Karpas-422 (cell line): Measurements from ENCODE around the gene EPG5. TPM values are rescaled to one million over a fixed set of nuclear protein-coding genes. Genes with fewer than 3 reads are reported as not detected.
"Not testable (repeated sequence)": the region's sequence is repeated elsewhere in the genome, so short reads cannot be mapped to it uniquely, and the experiment has no call there.

Experiments
- DNase-seq: peaks from one replicate; pipeline ENCODE4 v3.0.0-alpha.2; 2015
- H2AFZ ChIP-seq: fragments of 200-600 bp; sonication (generic); 2 replicates; pipeline ENCODE4 v1.6.1; 2014; ENCODE audit warnings: antibody characterized with exemption, low read length, mixed read lengths
- H3K27ac ChIP-seq: fragments of 200-600 bp; sonication (generic); 2 replicates; pipeline ENCODE4 v1.5.1; 2014; ENCODE audit warnings: mild to moderate bottlenecking, low read length, moderate library complexity
- H3K27me3 ChIP-seq: fragments of 200-600 bp; sonication (generic); 2 replicates; pipeline ENCODE4 v1.6.1; 2014; ENCODE audit warnings: low read length, mixed read lengths
- H3K36me3 ChIP-seq: fragments of 200-600 bp; sonication (generic); 2 replicates; pipeline ENCODE4 v1.6.1; 2014; ENCODE audit warnings: low read length, mixed read lengths; ENCODE audit not compliant: insufficient read depth
- H3K4me1 ChIP-seq: fragments of 200-600 bp; sonication (generic); 2 replicates; pipeline ENCODE4 v1.6.1; 2014; ENCODE audit warnings: mild to moderate bottlenecking, low read length, mixed read lengths
- H3K4me2 ChIP-seq: fragments of 200-600 bp; sonication (generic); 2 replicates; pipeline ENCODE4 v1.6.1; 2014; ENCODE audit warnings: low read length, low read depth, mild to moderate bottlenecking; ENCODE audit not compliant: poor library complexity, severe bottlenecking
- H3K4me3 ChIP-seq: fragments of 200-600 bp; sonication (generic); 2 replicates; pipeline ENCODE4 v1.5.1; 2014; ENCODE audit warnings: mild to moderate bottlenecking, antibody characterized with exemption, low read length, mixed read lengths
- H3K79me2 ChIP-seq: fragments of 200-600 bp; sonication (generic); 2 replicates; pipeline ENCODE4 v1.6.1; 2014; ENCODE audit warnings: mild to moderate bottlenecking, low read length, mixed read lengths
- H3K9ac ChIP-seq: fragments of 200-600 bp; sonication (generic); 2 replicates; pipeline ENCODE4 v1.6.0; 2014; ENCODE audit warnings: low read length
- H3K9me2 ChIP-seq: fragments of 200-600 bp; sonication (generic), shearing (Covaris generic); replicated peaks from 2 replicates; pipeline ENCODE4 v1.6.0; 2014; ENCODE audit warnings: mild to moderate bottlenecking, low read length, moderate library complexity; ENCODE audit not compliant: insufficient read depth
- H3K9me3 ChIP-seq: fragments of 300-700, 200-600 bp; sonication (generic); 2 replicates; pipeline ENCODE4 v1.6.1; 2014; ENCODE audit warnings: low read length, mixed read lengths
- H4K20me1 ChIP-seq: fragments of 200-600 bp; sonication (generic); 2 replicates; pipeline ENCODE4 v1.6.1; 2014; ENCODE audit warnings: mild to moderate bottlenecking, antibody characterized with exemption, low read length, low read depth; ENCODE audit not compliant: insufficient read depth
- total RNA-seq: library from RNA; depleted of rRNA; stranded (reverse); fragments of >200 nt; shearing (Covaris generic); gene quantifications from 2 replicates; pipeline ENCODE4 v1.2.3, GENCODE V29; 2014; ENCODE audit warnings: low replicate concordance

EPG5 gene
- total RNA-seq, 1 experiment from 2014 or later: 33.2 TPM

DNA sequence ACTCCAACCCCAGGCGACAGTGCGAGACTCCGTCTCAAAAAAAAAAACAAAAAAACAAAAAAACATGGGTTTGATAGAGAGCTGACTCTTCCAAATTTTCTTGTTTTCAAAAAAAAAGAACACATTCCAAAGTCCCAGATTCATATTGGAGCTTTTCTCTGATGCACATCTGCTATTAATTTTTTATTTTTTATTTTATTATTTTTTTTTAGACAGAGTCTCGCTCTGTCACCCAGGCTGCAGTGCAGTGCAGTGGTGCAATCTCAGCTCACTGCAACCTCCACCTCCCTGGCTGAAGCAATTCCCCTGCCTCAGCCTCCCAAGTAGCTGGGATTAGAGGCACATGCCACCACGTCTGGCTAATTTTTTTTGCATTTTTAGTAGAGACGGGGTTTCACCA is 25.4 kb upstream of the EPG5 start:
- H3K79me2 ChIP-seq, H4K20me1 ChIP-seq, H3K4me3 ChIP-seq, H3K27ac ChIP-seq, H3K9ac ChIP-seq, DNase-seq, H3K9me2 ChIP-seq, H3K4me2 ChIP-seq, H3K9me3 ChIP-seq, H3K27me3 ChIP-seq, H2AFZ ChIP-seq, H3K4me1 ChIP-seq, H3K36me3 ChIP-seq: not testable (repeated sequence)

DNA sequence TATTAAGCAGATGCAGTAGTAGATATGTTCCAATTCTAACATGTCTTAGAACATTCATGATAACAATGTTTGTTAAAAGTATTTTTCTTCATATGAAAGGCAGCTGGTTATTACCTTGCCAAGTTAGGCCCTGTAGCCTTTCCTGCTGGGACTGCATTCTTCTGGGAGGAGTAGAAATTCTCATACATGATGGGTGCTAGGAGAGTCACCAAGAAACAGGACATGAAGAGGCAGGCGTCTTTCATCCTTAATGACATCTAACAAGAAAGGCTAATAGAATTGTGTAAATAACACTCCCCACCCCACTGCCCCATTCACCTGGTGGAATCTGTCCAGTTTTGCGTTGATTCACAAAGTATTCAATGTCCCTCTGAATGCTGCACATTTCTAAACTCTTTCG is 24.7 kb upstream of the EPG5 start:
- H3K36me3 ChIP-seq: no peaks in the 10 kb centered on the region
- no peak overlapping the region for H2AFZ ChIP-seq
- no peaks in the 10 kb centered on the region for H3K4me1 ChIP-seq
- H3K9me2 ChIP-seq: no peaks in the 10 kb centered on the region
- no peaks in the 10 kb centered on the region for H3K27me3 ChIP-seq
- H3K79me2 ChIP-seq: no peaks in the 10 kb centered on the region
- H3K27ac ChIP-seq: no peak overlapping the region
- H4K20me1 ChIP-seq: no peaks in the 10 kb centered on the region
- H3K4me2 ChIP-seq: no peak overlapping the region
- no peak overlapping the region for H3K9ac ChIP-seq
- no peak overlapping the region for H3K4me3 ChIP-seq
- no peaks in the 10 kb centered on the region for H3K9me3 ChIP-seq
- no peak for DNase-seq

DNA sequence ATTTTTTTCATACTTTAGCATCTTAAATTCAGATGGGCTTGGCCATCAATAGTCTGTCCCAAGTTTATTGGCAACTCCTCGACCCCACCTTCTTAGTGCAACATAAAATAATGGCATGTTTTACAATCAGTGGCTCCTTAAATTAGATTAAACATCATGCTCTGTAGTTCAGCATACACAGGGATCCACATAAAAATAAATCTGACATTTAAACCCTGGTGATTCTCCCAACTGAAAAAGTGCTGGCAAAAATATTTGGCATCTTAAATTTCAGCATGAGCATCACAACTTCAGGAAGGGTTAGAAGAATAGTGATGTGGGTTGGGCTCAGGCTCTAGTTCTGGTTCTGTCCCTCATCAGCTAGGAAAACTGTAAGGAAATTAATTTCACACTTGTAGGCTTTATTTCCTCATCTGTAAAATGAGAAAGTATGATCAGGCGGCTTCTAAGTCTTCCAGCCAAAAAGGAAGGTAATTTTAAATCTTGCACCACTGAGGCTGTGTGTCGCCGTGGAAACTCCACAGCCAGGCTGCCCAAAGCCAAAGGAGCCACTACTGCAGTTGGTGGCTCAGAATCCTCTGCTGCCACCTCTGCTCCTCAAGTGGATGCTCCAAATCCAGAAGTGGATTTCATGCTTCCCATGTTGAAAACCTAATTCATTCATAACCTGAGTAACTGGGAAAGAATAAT is 17.6 kb upstream of the EPG5 start:
- no peak overlapping the region for H3K4me2 ChIP-seq
- H4K20me1 ChIP-seq: no peaks in the 10 kb centered on the region
- H3K9me3 ChIP-seq: no peaks in the 10 kb centered on the region
- H3K27me3 ChIP-seq: no peaks in the 10 kb centered on the region
- H3K9ac ChIP-seq: no peak overlapping the region
- no peak overlapping the region for H3K27ac ChIP-seq
- no peak for DNase-seq
- no peak overlapping the region for H3K4me3 ChIP-seq
- no peaks in the 10 kb centered on the region for H3K4me1 ChIP-seq
- H3K36me3 ChIP-seq: no peaks in the 10 kb centered on the region
- no peaks in the 10 kb centered on the region for H3K79me2 ChIP-seq
- H2AFZ ChIP-seq: no peak overlapping the region
- no peaks in the 10 kb centered on the region for H3K9me2 ChIP-seq

DNA sequence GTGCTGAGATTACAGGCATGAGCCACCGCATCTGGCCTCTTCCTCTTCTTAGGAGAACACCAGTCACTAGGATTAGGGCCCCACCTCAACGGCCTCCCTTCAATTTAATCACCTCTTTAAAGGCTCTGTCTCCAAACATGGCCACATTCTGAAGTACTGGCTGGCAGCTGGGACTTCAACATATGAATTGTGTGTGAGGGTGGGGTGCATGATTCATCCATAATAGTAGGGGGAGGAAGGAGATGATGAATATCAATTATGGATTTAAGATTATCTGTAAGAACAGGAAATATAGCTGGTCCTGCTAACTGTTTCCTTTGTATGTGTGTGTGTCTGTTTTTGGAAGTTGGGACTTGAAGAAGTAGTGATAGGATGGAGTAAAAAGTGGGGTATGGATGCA is 14.7 kb upstream of the EPG5 start:
- no peaks in the 10 kb centered on the region for H3K27me3 ChIP-seq
- no peak overlapping the region for H3K4me3 ChIP-seq
- H3K27ac ChIP-seq: no peak overlapping the region
- no peaks in the 10 kb centered on the region for H4K20me1 ChIP-seq
- H3K9ac ChIP-seq: no peak overlapping the region
- no peaks in the 10 kb centered on the region for H3K9me2 ChIP-seq
- H2AFZ ChIP-seq: no peak overlapping the region
- H3K4me2 ChIP-seq: no peak overlapping the region
- H3K79me2 ChIP-seq: no peaks in the 10 kb centered on the region
- H3K9me3 ChIP-seq: no peaks in the 10 kb centered on the region
- no peaks in the 10 kb centered on the region for H3K36me3 ChIP-seq
- H3K4me1 ChIP-seq: no peaks in the 10 kb centered on the region
- no peak for DNase-seq

DNA sequence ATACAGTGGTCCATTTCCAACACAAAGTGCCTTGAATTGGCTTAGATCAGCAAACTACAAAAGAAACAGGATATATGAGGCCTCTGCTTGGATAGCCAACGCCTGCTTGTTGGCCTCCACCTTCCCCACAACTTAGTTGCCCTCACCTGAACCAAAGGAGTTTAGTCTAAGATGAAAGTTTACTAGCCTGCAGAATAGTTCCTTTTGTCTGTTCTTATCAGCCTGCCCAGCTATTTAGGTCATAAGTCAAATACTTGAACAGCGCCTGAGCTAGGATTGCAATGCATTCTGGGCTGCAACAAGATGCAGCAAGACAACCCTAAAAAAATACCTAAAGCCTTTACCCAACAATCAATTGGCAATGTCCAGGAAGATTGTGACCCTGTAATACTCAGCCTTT is 13.1 kb upstream of the EPG5 start:
- H3K4me3 ChIP-seq: no peak overlapping the region
- H3K4me1 ChIP-seq: no peaks in the 10 kb centered on the region
- no peak for DNase-seq
- H3K36me3 ChIP-seq: no peaks in the 10 kb centered on the region
- H3K27me3 ChIP-seq: no peaks in the 10 kb centered on the region
- H3K9me3 ChIP-seq: no peaks in the 10 kb centered on the region
- H4K20me1 ChIP-seq: no peaks in the 10 kb centered on the region
- no peak overlapping the region for H3K9ac ChIP-seq
- H3K4me2 ChIP-seq: no peak overlapping the region
- H3K27ac ChIP-seq: no peak overlapping the region
- H3K79me2 ChIP-seq: no peaks in the 10 kb centered on the region
- H3K9me2 ChIP-seq: no peaks in the 10 kb centered on the region
- H2AFZ ChIP-seq: no peak overlapping the region

DNA sequence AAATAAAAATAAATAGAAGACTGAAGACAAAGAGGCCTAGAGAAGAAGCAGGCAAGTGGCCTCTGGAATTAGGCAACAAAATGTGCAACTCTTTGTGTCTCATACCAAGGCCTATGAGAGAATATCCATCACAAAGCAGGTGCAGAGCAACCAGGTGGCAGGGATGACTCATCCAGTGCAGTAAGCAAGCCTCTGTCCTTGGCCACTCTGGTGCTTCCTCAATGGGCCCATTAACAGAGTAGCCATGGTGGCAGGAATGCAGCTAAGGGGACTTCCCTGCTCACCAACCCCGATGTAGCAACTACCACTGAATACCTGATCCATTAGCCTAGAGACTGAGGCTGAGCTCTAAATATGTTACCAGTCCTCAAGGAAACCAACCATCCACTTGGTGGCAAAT is 11.0 kb upstream of the EPG5 start:
- no peak for DNase-seq
- Histone ChIP-seq H3K9ac (no peak overlapping the region), H3K27me3 (no peaks in the 10 kb centered on the region), H3K36me3 (no peaks in the 10 kb centered on the region), H3K4me2 (no peak overlapping the region), H3K9me3 (no peaks in the 10 kb centered on the region), H3K4me3 (no peak overlapping the region), H4K20me1 (no peaks in the 10 kb centered on the region), H3K27ac (no peak overlapping the region), H3K79me2 (no peaks in the 10 kb centered on the region), H3K9me2 (no peaks in the 10 kb centered on the region), H3K4me1 (0 out of 2 replicates have a peak, but pooled peaks cover 3% of the 10 kb centered on the region), H2AFZ (no peak overlapping the region)

DNA sequence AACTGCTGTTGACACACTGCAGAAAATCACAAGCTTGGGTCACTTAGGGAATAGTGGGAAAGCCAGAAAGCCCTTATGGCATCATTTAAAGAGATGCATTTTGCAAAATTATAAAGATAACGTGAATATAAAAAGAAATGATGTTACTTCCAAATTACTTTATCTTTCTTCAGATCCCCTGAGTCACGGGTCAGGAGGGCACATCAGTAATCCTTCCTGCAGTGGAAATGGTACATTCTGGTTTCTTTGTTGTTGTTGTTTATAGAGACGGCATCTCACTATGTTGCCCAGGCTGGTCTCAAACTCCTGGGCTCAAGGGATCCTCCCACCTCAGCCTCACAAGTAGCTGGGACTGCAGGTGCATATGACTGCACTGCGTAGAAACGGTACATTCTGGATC is 9.8 kb upstream of the EPG5 start:
- H3K4me3 ChIP-seq: no peak overlapping the region
- H3K27ac ChIP-seq: no peak overlapping the region
- no peak for DNase-seq
- H3K9me2 ChIP-seq: no peaks in the 10 kb centered on the region
- no peaks in the 10 kb centered on the region for H3K9me3 ChIP-seq
- no peak overlapping the region for H3K9ac ChIP-seq
- H3K79me2 ChIP-seq: no peaks in the 10 kb centered on the region
- no peaks in the 10 kb centered on the region for H4K20me1 ChIP-seq
- no peak overlapping the region for H2AFZ ChIP-seq
- 0 out of 2 replicates have a peak, but pooled peaks cover 3% of the 10 kb centered on the region for H3K4me1 ChIP-seq
- H3K27me3 ChIP-seq: no peaks in the 10 kb centered on the region
- H3K36me3 ChIP-seq: no peaks in the 10 kb centered on the region
- H3K4me2 ChIP-seq: no peak overlapping the region

DNA sequence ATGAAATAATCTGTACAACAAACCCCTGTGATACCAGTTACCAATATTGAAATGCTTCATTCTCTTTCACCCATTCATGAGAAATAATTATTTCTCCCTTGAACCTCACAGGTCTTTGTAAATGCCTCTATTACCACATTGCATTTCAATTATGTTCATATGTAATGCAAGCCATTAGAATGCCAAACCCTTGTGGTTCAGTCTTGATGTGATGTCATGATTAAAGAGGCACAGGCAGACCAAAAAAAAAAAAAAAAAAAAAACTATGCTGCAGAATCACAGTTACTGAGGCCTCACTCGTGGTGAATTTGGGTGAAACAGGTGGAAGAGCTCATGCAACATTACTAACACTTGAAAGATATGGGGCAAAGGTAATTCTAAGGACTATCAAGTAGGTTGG is 9.4 kb upstream of the EPG5 start:
- Histone ChIP-seq H3K9me3 (no peaks in the 10 kb centered on the region), H4K20me1 (no peaks in the 10 kb centered on the region), H3K9ac (no peak overlapping the region), H3K4me2 (no peak overlapping the region), H3K4me1 (0 out of 2 replicates have a peak, but pooled peaks cover 3% of the 10 kb centered on the region), H3K27me3 (no peaks in the 10 kb centered on the region), H3K36me3 (no peaks in the 10 kb centered on the region), H3K9me2 (no peaks in the 10 kb centered on the region), H3K27ac (no peak overlapping the region), H3K79me2 (no peaks in the 10 kb centered on the region), H3K4me3 (no peak overlapping the region), H2AFZ (no peak overlapping the region)
- DNase-seq: no peak
